Measurements from ENCODE around the gene ZNF576. TPM values are rescaled to one million over a fixed set of nuclear protein-coding genes. Genes with fewer than 3 reads are reported as not detected.
A peak's percentile ranks its signal among the peaks of the same experiment; 100 is the strongest.

Gene ZNF576
- total and polyA plus RNA-seq, 2 of the 13 experiments (the other 11 are each of a cell fraction or from before 2014, with no cell fraction given), result 7.2 to 9.6 TPM

DNA sequence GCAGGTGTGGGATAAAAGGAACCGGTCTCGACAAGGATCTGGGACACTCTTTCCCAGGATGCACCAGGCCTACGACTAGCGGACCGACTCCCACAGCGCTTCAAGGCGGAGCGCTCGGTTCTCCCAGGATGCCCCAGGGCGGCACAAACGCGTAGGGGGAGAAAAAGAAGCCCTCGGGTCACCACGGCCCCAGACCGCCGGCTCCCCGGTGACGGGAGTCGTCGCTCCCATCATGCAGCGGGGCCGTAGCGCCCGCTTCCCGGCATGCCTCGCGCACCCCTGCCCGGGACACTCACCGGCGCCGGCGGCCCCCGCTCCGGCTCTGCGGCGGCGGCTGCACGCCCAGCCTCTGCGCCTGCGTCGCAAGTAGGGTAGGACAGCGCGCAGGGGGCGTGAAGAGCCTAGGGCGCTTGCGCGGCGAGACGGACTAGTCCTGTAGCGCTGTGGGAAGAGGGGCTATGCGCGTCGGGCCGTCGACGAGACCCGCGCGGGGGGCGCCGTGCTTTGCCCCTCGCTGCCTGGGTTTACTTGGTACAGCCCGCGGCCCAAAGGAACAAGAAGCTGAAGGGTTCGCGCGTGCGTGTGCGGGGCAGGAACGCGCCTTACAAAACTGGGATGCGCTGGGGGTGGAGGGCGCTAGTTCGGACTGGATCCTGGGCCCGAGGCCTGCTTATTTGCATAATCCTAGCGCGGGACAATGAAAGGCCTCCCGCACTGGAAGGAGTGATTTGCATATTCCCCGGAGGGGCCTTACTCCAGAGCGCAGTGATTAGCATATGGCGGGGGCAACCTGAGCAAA, 23.1 kb downstream of the ZNF576 start, which contains the start of gene ZNF428 (continued):
- TF ChIP-seq, protein P1, sequence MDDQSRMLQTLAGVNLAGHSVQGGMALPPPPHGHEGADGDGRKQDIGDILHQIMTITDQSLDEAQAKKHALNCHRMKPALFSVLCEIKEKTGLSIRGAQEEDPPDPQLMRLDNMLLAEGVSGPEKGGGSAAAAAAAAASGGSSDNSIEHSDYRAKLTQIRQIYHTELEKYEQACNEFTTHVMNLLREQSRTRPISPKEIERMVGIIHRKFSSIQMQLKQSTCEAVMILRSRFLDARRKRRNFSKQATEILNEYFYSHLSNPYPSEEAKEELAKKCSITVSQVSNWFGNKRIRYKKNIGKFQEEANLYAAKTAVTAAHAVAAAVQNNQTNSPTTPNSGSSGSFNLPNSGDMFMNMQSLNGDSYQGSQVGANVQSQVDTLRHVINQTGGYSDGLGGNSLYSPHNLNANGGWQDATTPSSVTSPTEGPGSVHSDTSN (CRISPR knock-in tag; IDR thresholded peaks at IDR 0.05; ENCODE audit: borderline replicate concordance), result peak; percentile 39; the same call in 1 of the 2 replicates
- TF ChIP-seq NPAS2 (CRISPR knock-in tag; IDR thresholded peaks at IDR 0.05; ENCODE audit: borderline replicate concordance) (no peak), MEIS2 (CRISPR knock-in tag; IDR thresholded peaks at IDR 0.05) (peak; percentile 76), ZEB1 (IDR thresholded peaks at IDR 0.05; ENCODE audit: insufficient replicate concordance, low read depth) (no peak), MLX (CRISPR knock-in tag; IDR thresholded peaks at IDR 0.05) (no peak), ZNF878 (CRISPR knock-in tag; IDR thresholded peaks at IDR 0.05) (peak; percentile 76; the same call in 1 of the 2 replicates), ZNF569 (CRISPR knock-in tag; IDR thresholded peaks at IDR 0.05; ENCODE audit: borderline replicate concordance) (no peak), ETV5 (CRISPR knock-in tag; IDR thresholded peaks at IDR 0.05; ENCODE audit: borderline replicate concordance) (no peak), RFXAP (CRISPR knock-in tag; IDR thresholded peaks at IDR 0.05; ENCODE audit: borderline replicate concordance) (peak; percentile 20), PCBP1 (IDR thresholded peaks at IDR 0.05; ENCODE audit: borderline replicate concordance, low read depth, low read length) (no peak), ZMYM4 (CRISPR knock-in tag; IDR thresholded peaks at IDR 0.05) (peak; percentile 10; the same call in 1 of the 2 replicates), ZNF724P (CRISPR knock-in tag; IDR thresholded peaks at IDR 0.05; ENCODE audit: borderline replicate concordance) (no peak; the same call in 1 of the 2 replicates), TRIM24 (CRISPR knock-in tag; IDR thresholded peaks at IDR 0.05) (no peak), ZNF652 (CRISPR knock-in tag; IDR thresholded peaks at IDR 0.05; ENCODE audit: borderline replicate concordance, low read depth) (no peak; the same call in 1 of the 2 replicates), MBNL3 (CRISPR knock-in tag; conservative IDR thresholded peaks at IDR 0.05) (no peak)
- TF ChIP-seq, protein P2, sequence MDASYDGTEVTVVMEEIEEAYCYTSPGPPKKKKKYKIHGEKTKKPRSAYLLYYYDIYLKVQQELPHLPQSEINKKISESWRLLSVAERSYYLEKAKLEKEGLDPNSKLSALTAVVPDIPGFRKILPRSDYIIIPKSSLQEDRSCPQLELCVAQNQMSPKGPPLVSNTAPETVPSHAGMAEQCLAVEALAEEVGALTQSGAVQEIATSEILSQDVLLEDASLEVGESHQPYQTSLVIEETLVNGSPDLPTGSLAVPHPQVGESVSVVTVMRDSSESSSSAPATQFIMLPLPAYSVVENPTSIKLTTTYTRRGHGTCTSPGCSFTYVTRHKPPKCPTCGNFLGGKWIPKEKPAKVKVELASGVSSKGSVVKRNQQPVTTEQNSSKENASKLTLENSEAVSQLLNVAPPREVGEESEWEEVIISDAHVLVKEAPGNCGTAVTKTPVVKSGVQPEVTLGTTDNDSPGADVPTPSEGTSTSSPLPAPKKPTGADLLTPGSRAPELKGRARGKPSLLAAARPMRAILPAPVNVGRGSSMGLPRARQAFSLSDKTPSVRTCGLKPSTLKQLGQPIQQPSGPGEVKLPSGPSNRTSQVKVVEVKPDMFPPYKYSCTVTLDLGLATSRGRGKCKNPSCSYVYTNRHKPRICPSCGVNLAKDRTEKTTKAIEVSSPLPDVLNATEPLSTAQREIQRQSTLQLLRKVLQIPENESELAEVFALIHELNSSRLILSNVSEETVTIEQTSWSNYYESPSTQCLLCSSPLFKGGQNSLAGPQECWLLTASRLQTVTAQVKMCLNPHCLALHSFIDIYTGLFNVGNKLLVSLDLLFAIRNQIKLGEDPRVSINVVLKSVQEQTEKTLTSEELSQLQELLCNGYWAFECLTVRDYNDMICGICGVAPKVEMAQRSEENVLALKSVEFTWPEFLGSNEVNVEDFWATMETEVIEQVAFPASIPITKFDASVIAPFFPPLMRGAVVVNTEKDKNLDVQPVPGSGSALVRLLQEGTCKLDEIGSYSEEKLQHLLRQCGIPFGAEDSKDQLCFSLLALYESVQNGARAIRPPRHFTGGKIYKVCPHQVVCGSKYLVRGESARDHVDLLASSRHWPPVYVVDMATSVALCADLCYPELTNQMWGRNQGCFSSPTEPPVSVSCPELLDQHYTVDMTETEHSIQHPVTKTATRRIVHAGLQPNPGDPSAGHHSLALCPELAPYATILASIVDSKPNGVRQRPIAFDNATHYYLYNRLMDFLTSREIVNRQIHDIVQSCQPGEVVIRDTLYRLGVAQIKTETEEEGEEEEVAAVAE (CRISPR knock-in tag; IDR thresholded peaks at IDR 0.05; ENCODE audit: borderline replicate concordance), result peak; percentile 18; the same call in 1 of the 2 replicates
- TF ChIP-seq, protein P3, sequence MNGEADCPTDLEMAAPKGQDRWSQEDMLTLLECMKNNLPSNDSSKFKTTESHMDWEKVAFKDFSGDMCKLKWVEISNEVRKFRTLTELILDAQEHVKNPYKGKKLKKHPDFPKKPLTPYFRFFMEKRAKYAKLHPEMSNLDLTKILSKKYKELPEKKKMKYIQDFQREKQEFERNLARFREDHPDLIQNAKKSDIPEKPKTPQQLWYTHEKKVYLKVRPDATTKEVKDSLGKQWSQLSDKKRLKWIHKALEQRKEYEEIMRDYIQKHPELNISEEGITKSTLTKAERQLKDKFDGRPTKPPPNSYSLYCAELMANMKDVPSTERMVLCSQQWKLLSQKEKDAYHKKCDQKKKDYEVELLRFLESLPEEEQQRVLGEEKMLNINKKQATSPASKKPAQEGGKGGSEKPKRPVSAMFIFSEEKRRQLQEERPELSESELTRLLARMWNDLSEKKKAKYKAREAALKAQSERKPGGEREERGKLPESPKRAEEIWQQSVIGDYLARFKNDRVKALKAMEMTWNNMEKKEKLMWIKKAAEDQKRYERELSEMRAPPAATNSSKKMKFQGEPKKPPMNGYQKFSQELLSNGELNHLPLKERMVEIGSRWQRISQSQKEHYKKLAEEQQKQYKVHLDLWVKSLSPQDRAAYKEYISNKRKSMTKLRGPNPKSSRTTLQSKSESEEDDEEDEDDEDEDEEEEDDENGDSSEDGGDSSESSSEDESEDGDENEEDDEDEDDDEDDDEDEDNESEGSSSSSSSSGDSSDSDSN (CRISPR knock-in tag; IDR thresholded peaks at IDR 0.05), result peak; percentile 81
- TF ChIP-seq, protein P4, sequence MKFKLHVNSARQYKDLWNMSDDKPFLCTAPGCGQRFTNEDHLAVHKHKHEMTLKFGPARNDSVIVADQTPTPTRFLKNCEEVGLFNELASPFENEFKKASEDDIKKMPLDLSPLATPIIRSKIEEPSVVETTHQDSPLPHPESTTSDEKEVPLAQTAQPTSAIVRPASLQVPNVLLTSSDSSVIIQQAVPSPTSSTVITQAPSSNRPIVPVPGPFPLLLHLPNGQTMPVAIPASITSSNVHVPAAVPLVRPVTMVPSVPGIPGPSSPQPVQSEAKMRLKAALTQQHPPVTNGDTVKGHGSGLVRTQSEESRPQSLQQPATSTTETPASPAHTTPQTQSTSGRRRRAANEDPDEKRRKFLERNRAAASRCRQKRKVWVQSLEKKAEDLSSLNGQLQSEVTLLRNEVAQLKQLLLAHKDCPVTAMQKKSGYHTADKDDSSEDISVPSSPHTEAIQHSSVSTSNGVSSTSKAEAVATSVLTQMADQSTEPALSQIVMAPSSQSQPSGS (CRISPR knock-in tag; IDR thresholded peaks at IDR 0.05), result peak; percentile 38; the same call in 1 of the 2 replicates
